Testis (tissue), 3 donors: ENCODE results near the gene CCT2. TPM values are rescaled to one million over a fixed set of nuclear protein-coding genes. Genes with fewer than 3 reads are reported as not detected.

ENCODE experiments used
- DNase-seq: peaks from one replicate; pipeline ENCODE4 v3.0.0-alpha.2; 2019
- H3K27ac ChIP-seq, 2 donors: fragments of 200-600 bp; sonication (generic); one replicate each; pipeline ENCODE4 v1.5.1; 2019
- H3K27me3 ChIP-seq: fragments of 200-600 bp; sonication (generic); one replicate; pipeline ENCODE4 v1.5.1; 2019
- H3K36me3 ChIP-seq: fragments of 200-600 bp; sonication (generic); one replicate; pipeline ENCODE4 v1.5.1; 2017; ENCODE audit warnings: low read depth; ENCODE audit errors: missing control alignments
- H3K4me1 ChIP-seq: fragments of 200-600 bp; sonication (generic); one replicate; pipeline ENCODE4 v1.5.1; 2019
- H3K4me3 ChIP-seq, 2 donors: fragments of 200-600 bp; sonication (generic); one replicate each; pipeline ENCODE4 v1.5.1; 2017 to 2019
- H3K9me3 ChIP-seq: fragments of 200-600 bp; sonication (generic); one replicate; pipeline ENCODE4 v1.5.1; 2017
- CTCF ChIP-seq, 3 experiments: fragments of 450-650 bp in 2 of 3; fragments of 200-600 bp in 1 of 3; sonication (generic) in 1 of 3; IDR thresholded peaks; one replicate each; pipeline ENCODE4 v1.5.1; 2016 to 2019; ENCODE audit warnings: antibody characterized with exemption in 3 of 3, mild to moderate bottlenecking in 2 of 3, moderate library complexity in 1 of 3
- POLR2A ChIP-seq: fragments of 450-650 bp; IDR thresholded peaks from one replicate; pipeline ENCODE4 v1.6.1; 2017; ENCODE audit warnings: antibody characterized with exemption, mild to moderate bottlenecking, moderate library complexity
- WGBS, 2 donors: methylation state at CpG; one replicate each; pipeline ENCODE4 v1.1.5; 2018; 5-methylcytosine and 5-hydroxymethylcytosine counted together
- intact Hi-C: fragments of 100-400 bp; cut with DNase I; formaldehyde crosslinking; loops from one replicate; pipeline ENCODE4 v1.15.1; 2023; ENCODE audit warnings: low total_unique reads
- polyA plus RNA-seq: library from polyadenylated mRNA; stranded (reverse); fragments of 350-450 nt; fragmentation: Illumina TruSeq; extraction: RNeasy Lipid Tissue Mini Kit (QIAGEN cat#74804); gene quantifications from one replicate; pipeline ENCODE4 v1.2.3, GENCODE V29; 2014; ENCODE audit warnings: low read depth, low replicate concordance; ENCODE audit not compliant: insufficient read depth
- total RNA-seq, 2 donors: library from RNA; depleted of rRNA; stranded (reverse); fragments of >200 nt; gene quantifications; one replicate each; pipeline ENCODE4 v1.2.3, GENCODE V29; 2016

CCT2 gene
- total and polyA plus RNA-seq, 3 donors from 2014 or later = 213 to 401 (median 248) TPM

- no peak for TF ChIP-seq POLR2A
- TF ChIP-seq CTCF (IDR thresholded peaks at IDR 0.05) = no peak
- no peak overlapping the region for H3K4me3 ChIP-seq
- peaks cover 4% of the 10 kb centered on the region for H3K4me1 ChIP-seq
- no peaks in the 10 kb centered on the region for H3K36me3 ChIP-seq
- WGBS, 2 donors = 61 to 70% methylated on average over 4 of the region's 4 CpGs
- H3K27me3 ChIP-seq = no peaks in the 10 kb centered on the region
- no peak overlapping the region for H3K27ac ChIP-seq
- no peaks in the 10 kb centered on the region for H3K9me3 ChIP-seq
- intact Hi-C loops = no loop called here
- no peak for DNase-seq
Measured at GRCh38 chr12:69579029-69579428, 6.2 kb upstream of the CCT2 start.

- Histone ChIP-seq H3K4me3 (no peak overlapping the region), H3K27ac (no peak overlapping the region), H3K27me3 (no peaks in the 10 kb centered on the region), H3K9me3 (no peaks in the 10 kb centered on the region), H3K4me1 (peaks cover 4% of the 10 kb centered on the region), H3K36me3 (no peaks in the 10 kb centered on the region)
- TF ChIP-seq POLR2A = no peak
- no peak for TF ChIP-seq CTCF (IDR thresholded peaks at IDR 0.05)
- 96 to 97% methylated on average over 1 of the region's 1 CpG for WGBS, 2 donors
- intact Hi-C loops = no loop called here
- no peak for DNase-seq
Measured at GRCh38 chr12:69580074-69580473, 5.2 kb upstream of the CCT2 start.

GRCh38 chr12:69583203-69583602, 2.1 kb upstream of the CCT2 start:
- TF ChIP-seq POLR2A (no peak), CTCF (IDR thresholded peaks at IDR 0.05) (no peak)
- no peaks in the 10 kb centered on the region for H3K9me3 ChIP-seq
- intact Hi-C loops = no loop called here
- H3K36me3 ChIP-seq = no peaks in the 10 kb centered on the region
- DNase-seq = no peak
- no peak overlapping the region for H3K4me3 ChIP-seq
- H3K4me1 ChIP-seq = peaks cover 4% of the 10 kb centered on the region
- H3K27me3 ChIP-seq = no peaks in the 10 kb centered on the region
- H3K27ac ChIP-seq = no peak overlapping the region

- no peak for DNase-seq
- no peaks in the 10 kb centered on the region for H3K36me3 ChIP-seq
- 94 to 96% methylated on average over 4 of the region's 4 CpGs for WGBS, 2 donors
Measured at GRCh38 chr12:69588527-69588926, 3.3 kb downstream of the CCT2 start.

More at GRCh38 chr12:69588527-69588926, 3.3 kb downstream of the CCT2 start:
- no peaks in the 10 kb centered on the region for H3K9me3 ChIP-seq
- intact Hi-C loops = no loop called here
- TF ChIP-seq CTCF (IDR thresholded peaks at IDR 0.05) = no peak
- TF ChIP-seq POLR2A = no peak
- no peak overlapping the region for H3K4me3 ChIP-seq
- no peaks in the 10 kb centered on the region for H3K4me1 ChIP-seq
- H3K27me3 ChIP-seq = no peaks in the 10 kb centered on the region
- no peak overlapping the region for H3K27ac ChIP-seq
